Vagina (tissue), 2 donors: ENCODE data around the gene SLAMF9. TPM values are rescaled to one million over a fixed set of nuclear protein-coding genes. Genes with fewer than 3 reads are reported as not detected.

Experiments used
- DNase-seq, 2 donors: peaks; one replicate each; pipeline ENCODE4 v3.0.0-alpha.2; 2017; ENCODE audit errors: extremely low spot score in 2 of 2
- H3K27ac ChIP-seq: fragments of 200-600 bp; sonication (generic); one replicate; pipeline ENCODE4 v1.5.1; 2019
- H3K27me3 ChIP-seq: fragments of 200-600 bp; sonication (generic); one replicate; pipeline ENCODE4 v1.5.1; 2019
- H3K36me3 ChIP-seq, 2 donors: fragments of 200-600 bp; sonication (generic); one replicate each; pipeline ENCODE4 v1.5.1; 2017 to 2019
- H3K4me1 ChIP-seq: fragments of 200-600 bp; sonication (generic); one replicate; pipeline ENCODE4 v1.5.1; 2019
- H3K4me3 ChIP-seq, 2 donors: fragments of 200-600 bp; sonication (generic); 1 replicate in 1 of 2; 2 replicates in 1 of 2; pipeline ENCODE4 v1.5.1; 2016 to 2019
- H3K9me3 ChIP-seq: fragments of 200-600 bp; sonication (generic); one replicate; pipeline ENCODE4 v1.5.1; 2019
- CTCF ChIP-seq, 3 experiments: fragments of 450-650 bp in 2 of 3; fragments of 200-600 bp in 1 of 3; sonication (generic) in 1 of 3; IDR thresholded peaks; one replicate each; pipeline ENCODE4 v1.5.1; 2017 to 2019; ENCODE audit warnings: antibody characterized with exemption in 3 of 3, mild to moderate bottlenecking in 2 of 3, moderate library complexity in 2 of 3
- POLR2A ChIP-seq, 2 donors: fragments of 450-650 bp; IDR thresholded peaks; one replicate each; pipeline ENCODE4 v1.6.1; 2017; ENCODE audit warnings: antibody characterized with exemption in 2 of 2, mild to moderate bottlenecking in 2 of 2, moderate library complexity in 2 of 2
- POLR2AphosphoS5 ChIP-seq, 2 donors: sonication (generic); formaldehyde crosslinking; IDR thresholded peaks; one replicate each; pipeline ENCODE4 v1.9.0; 2017; ENCODE audit warnings: antibody characterized with exemption in 2 of 2, mild to moderate bottlenecking in 2 of 2, low read depth in 1 of 2; ENCODE audit not compliant: insufficient read depth in 1 of 2
- intact Hi-C: fragments of 100-400 bp; cut with DNase I; formaldehyde crosslinking; loops from one replicate; pipeline ENCODE4 v1.15.1; 2023
- total RNA-seq: library from RNA; depleted of rRNA; stranded (reverse); fragments of >200 nt; gene quantifications from one replicate; pipeline ENCODE4 v1.2.3, GENCODE V29; 2016

Gene SLAMF9
- total RNA-seq, 1 donor from 2014 or later = not detected

GRCh38 chr1:159993911-159994310 is 39.9 kb upstream of the SLAMF9 start:
- no peaks in the 10 kb centered on the region for H3K4me1 ChIP-seq
- no peak overlapping the region for H3K27ac ChIP-seq
- no peaks in the 10 kb centered on the region for H3K27me3 ChIP-seq
- H3K4me3 ChIP-seq = no peak overlapping the region
- H3K9me3 ChIP-seq = no peaks in the 10 kb centered on the region
- H3K36me3 ChIP-seq = no peaks in the 10 kb centered on the region
- TF ChIP-seq POLR2AphosphoS5 (IDR thresholded peaks at IDR 0.05; ENCODE audit: insufficient read depth in 1 of 2, low read depth in 1 of 2) (no peak), POLR2A (IDR thresholded peaks at IDR 0.05) (no peak), CTCF (IDR thresholded peaks at IDR 0.05) (no peak)
- intact Hi-C loops = no loop called here
- DNase-seq = no peak

- no peak overlapping the region for H3K27ac ChIP-seq
- H3K4me1 ChIP-seq = no peaks in the 10 kb centered on the region
- intact Hi-C loops = no loop called here
- no peak for TF ChIP-seq POLR2A (IDR thresholded peaks at IDR 0.05)
- no peak for TF ChIP-seq CTCF (IDR thresholded peaks at IDR 0.05)
- TF ChIP-seq POLR2AphosphoS5 (IDR thresholded peaks at IDR 0.05; ENCODE audit: insufficient read depth in 1 of 2, low read depth in 1 of 2) = no peak
- H3K36me3 ChIP-seq = no peaks in the 10 kb centered on the region
- H3K27me3 ChIP-seq = no peaks in the 10 kb centered on the region
- no peak overlapping the region for H3K4me3 ChIP-seq
- no peaks in the 10 kb centered on the region for H3K9me3 ChIP-seq
- peak; percentile 47 to 64 for DNase-seq
Observed at GRCh38 chr1:159992161-159992560, 38.1 kb upstream of the SLAMF9 start.

GRCh38 chr1:159991513-159991912 is 37.5 kb upstream of the SLAMF9 start:
- intact Hi-C loops = no loop called here
- Histone ChIP-seq H3K9me3 (no peaks in the 10 kb centered on the region), H3K4me1 (no peaks in the 10 kb centered on the region), H3K36me3 (no peaks in the 10 kb centered on the region), H3K4me3 (no peak overlapping the region), H3K27me3 (no peaks in the 10 kb centered on the region), H3K27ac (no peak overlapping the region)
- DNase-seq = peak in 1 of 2 donors; percentile 47
- TF ChIP-seq POLR2AphosphoS5 (IDR thresholded peaks at IDR 0.05; ENCODE audit: insufficient read depth in 1 of 2, low read depth in 1 of 2) (no peak), CTCF (IDR thresholded peaks at IDR 0.05) (no peak), POLR2A (IDR thresholded peaks at IDR 0.05) (no peak)

- Histone ChIP-seq H3K27me3 (no peaks in the 10 kb centered on the region), H3K36me3 (no peaks in the 10 kb centered on the region), H3K9me3 (no peaks in the 10 kb centered on the region), H3K27ac (no peak overlapping the region), H3K4me3 (no peak overlapping the region), H3K4me1 (no peaks in the 10 kb centered on the region)
- no peak for TF ChIP-seq POLR2AphosphoS5 (IDR thresholded peaks at IDR 0.05; ENCODE audit: insufficient read depth in 1 of 2, low read depth in 1 of 2)
- no peak for TF ChIP-seq POLR2A (IDR thresholded peaks at IDR 0.05)
- intact Hi-C loops = no loop called here
- DNase-seq = peak in 1 of 2 donors; percentile 77
Observed at GRCh38 chr1:159990005-159990404, 36.0 kb upstream of the SLAMF9 start.

GRCh38 chr1:159989581-159989980 is 35.5 kb upstream of the SLAMF9 start:
- intact Hi-C loops = no loop called here
- H3K4me3 ChIP-seq = no peak overlapping the region
- H3K27ac ChIP-seq = no peak overlapping the region
- H3K27me3 ChIP-seq = no peaks in the 10 kb centered on the region
- no peaks in the 10 kb centered on the region for H3K9me3 ChIP-seq
- TF ChIP-seq POLR2A (IDR thresholded peaks at IDR 0.05) (no peak), POLR2AphosphoS5 (IDR thresholded peaks at IDR 0.05; ENCODE audit: insufficient read depth in 1 of 2, low read depth in 1 of 2) (no peak), CTCF (IDR thresholded peaks at IDR 0.05) (no peak)
- no peaks in the 10 kb centered on the region for H3K4me1 ChIP-seq
- no peak for DNase-seq
- H3K36me3 ChIP-seq = no peaks in the 10 kb centered on the region
